HCT116 (cell line): ENCODE data around the gene ARHGEF19. TPM values are rescaled to one million over a fixed set of nuclear protein-coding genes. Genes with fewer than 3 reads are reported as not detected.
A peak's percentile ranks its signal among the peaks of the same experiment; 100 is the strongest.

ENCODE experiments used
- ATAC-seq: fragments of 200-7000 bp; cut with Tn5 transposase; 2 replicates; pipeline ENCODE4 v1.9.1; 2020; ENCODE audit warnings: mild to moderate bottlenecking, moderate library complexity
- BruUV-seq: library from RNA; stranded (reverse); fragments of 400-500 nt; replicated peaks from 2 replicates; lab custom pipeline; 2021; lab: Mats Ljungman, UMichigan
- CTCF ChIA-PET: fragments of 300-600 bp; sonication (Branson Sonifier 250); formaldehyde crosslinking; loops from one replicate; lab custom pipeline; 2021; ENCODE audit warnings: antibody characterized with exemption; lab: Charles Lee
- POLR2A ChIA-PET: fragments of 300-600, 350-600 bp; sonication (Branson Sonifier 250); formaldehyde crosslinking; loops from one replicate; lab custom pipeline; 2021; ENCODE audit warnings: antibody characterized with exemption; lab: Charles Lee
- RAD21 ChIA-PET, 2 experiments: fragments of 300-600 bp; sonication (Branson Sonifier 250); formaldehyde crosslinking; loops; one replicate each; lab custom pipeline; 2023; ENCODE audit warnings: low total read pairs in 2 of 2; ENCODE audit not compliant: uncharacterized antibody in 2 of 2, unreplicated experiment in 2 of 2, low non-redundant PET in 1 of 2; lab: Charles Lee
- DNase-seq: peaks from one replicate; pipeline ENCODE4 v3.0.0-alpha.2; 2010; ENCODE audit warnings: low read depth, low spot score
- H2AFZ ChIP-seq: fragments of 200-600 bp; shearing (Covaris generic), sonication (generic); 2 replicates; pipeline ENCODE4 v1.6.1; 2017; ENCODE audit warnings: low read depth, mixed run types, mixed read lengths, antibody characterized with exemption, low read length; ENCODE audit not compliant: poor library complexity, severe bottlenecking
- H3K27ac ChIP-seq: 2 replicates; pipeline ENCODE4 v1.5.1; 2012; ENCODE audit warnings: low read depth, low read length
- H3K27me3 ChIP-seq: fragments of 200-600 bp; sonication (generic); 2 replicates; pipeline ENCODE4 v1.6.1; 2016; ENCODE audit warnings: mixed run types, low read length, mixed read lengths; ENCODE audit not compliant: insufficient read depth
- H3K36me3 ChIP-seq, 2 experiments: fragments of 200-500 bp in 1 of 2; fragments of 200-600 bp in 1 of 2; sonication (Bioruptor generic) in 1 of 2; sonication (generic) in 1 of 2; 2 replicates each; pipeline versions ENCODE4 v1.5.1 to v1.6.1; 2014 to 2016; ENCODE audit warnings: low read length in 2 of 2, inconsistent platforms in 1 of 2, mixed read lengths in 1 of 2, mixed run types in 1 of 2; ENCODE audit not compliant: insufficient read depth in 2 of 2, control insufficient read depth in 1 of 2
- H3K4me1 ChIP-seq, 2 experiments: fragments of 200-600 bp in 1 of 2; sonication (generic) in 1 of 2; 2 replicates each; pipeline versions ENCODE4 v1.5.1 to v1.6.1; 2012 to 2017; ENCODE audit warnings: low read length in 2 of 2, inconsistent platforms in 1 of 2, mild to moderate bottlenecking in 1 of 2, mixed read lengths in 1 of 2, mixed run types in 1 of 2, moderate library complexity in 1 of 2; ENCODE audit not compliant: insufficient read depth in 2 of 2, control insufficient read depth in 1 of 2
- H3K4me2 ChIP-seq: fragments of 200-600 bp; sonication (generic); 2 replicates; pipeline ENCODE4 v1.6.1; 2017; ENCODE audit warnings: mixed run types, low read length, mixed read lengths
- H3K4me3 ChIP-seq, 2 experiments: fragments of 200-600 bp in 1 of 2; sonication (generic) in 1 of 2; replicated peaks in 1 of 2; 2 replicates each; pipeline ENCODE4 v1.5.1; 2011 to 2016; ENCODE audit warnings: low read length in 2 of 2, control low read depth in 1 of 2, low read depth in 1 of 2, mild to moderate bottlenecking in 1 of 2, mixed read lengths in 1 of 2, mixed run types in 1 of 2
- H3K79me2 ChIP-seq: fragments of 200-600 bp; sonication (generic); 2 replicates; pipeline ENCODE4 v1.6.1; 2017; ENCODE audit warnings: mild to moderate bottlenecking, mixed run types, low read length, moderate library complexity, mixed read lengths; ENCODE audit not compliant: insufficient read depth
- H3K9ac ChIP-seq: fragments of 200-600 bp; sonication (generic); 2 replicates; pipeline ENCODE4 v1.6.1; 2016; ENCODE audit warnings: low read length, mixed read lengths
- H3K9me2 ChIP-seq: fragments of 200-600 bp; sonication (generic), shearing (Covaris generic); 2 replicates; pipeline ENCODE4 v1.6.1; 2017; ENCODE audit warnings: mixed run types, mild to moderate bottlenecking, moderate library complexity; ENCODE audit not compliant: insufficient read depth
- H3K9me3 ChIP-seq, 2 experiments: fragments of 200-500 bp in 1 of 2; fragments of 200-600 bp in 1 of 2; sonication (Bioruptor generic) in 1 of 2; sonication (generic) in 1 of 2; 2 replicates each; pipeline ENCODE4 v1.6.1; 2014 to 2017; ENCODE audit warnings: low read length in 2 of 2, mixed read lengths in 2 of 2, inconsistent platforms in 1 of 2, low read depth in 1 of 2, mild to moderate bottlenecking in 1 of 2, mixed run types in 1 of 2, moderate library complexity in 1 of 2; ENCODE audit not compliant: control insufficient read depth in 1 of 2, insufficient read depth in 1 of 2
- H4K20me1 ChIP-seq: fragments of 200-600 bp; sonication (generic), shearing (Covaris generic); 2 replicates; pipeline ENCODE4 v1.6.1; 2017; ENCODE audit warnings: mixed run types, mild to moderate bottlenecking, moderate library complexity; ENCODE audit not compliant: insufficient read depth
- CEBPB ChIP-seq: IDR thresholded peaks from 2 replicates; pipeline ENCODE4 v1.6.1; 2012; ENCODE audit warnings: low read depth
- EGR1 ChIP-seq: IDR thresholded peaks from 2 replicates; pipeline ENCODE4 v1.6.1; 2012; ENCODE audit warnings: low read depth
- FOSL1 ChIP-seq: IDR thresholded peaks from 2 replicates; pipeline ENCODE4 v1.6.1; 2012; ENCODE audit warnings: low read depth
- JUND ChIP-seq: IDR thresholded peaks from 2 replicates; pipeline ENCODE4 v1.6.1; 2012
- POLR2AphosphoS5 ChIP-seq: IDR thresholded peaks from 2 replicates; pipeline ENCODE4 v1.6.1; 2011; ENCODE audit warnings: mild to moderate bottlenecking, low read depth, low read length, moderate library complexity
- REST ChIP-seq: IDR thresholded peaks from 2 replicates; pipeline ENCODE4 v1.6.1; 2012; ENCODE audit warnings: low read depth
- SP1 ChIP-seq: IDR thresholded peaks from 2 replicates; pipeline ENCODE4 v1.6.1; 2012; ENCODE audit warnings: low read depth
- ZBTB33 ChIP-seq: IDR thresholded peaks from 2 replicates; pipeline ENCODE4 v1.6.1; 2011; ENCODE audit warnings: mild to moderate bottlenecking, low read length, moderate library complexity; ENCODE audit not compliant: insufficient replicate concordance; ENCODE audit errors: extremely low read depth
- intact Hi-C: fragments of 100-400 bp; cut with micrococcal nuclease; formaldehyde crosslinking; loops from 2 replicates; pipeline ENCODE4 v1.10.0; 2022
- total RNA-seq: library from RNA; stranded (reverse); gene quantifications from one replicate; pipeline ENCODE4 v1.2.1, GENCODE V29; 2021; ENCODE audit not compliant: unreplicated experiment

The ARHGEF19 gene
- total RNA-seq, 1 experiment from 2014 or later: 59.7 TPM

- Histone ChIP-seq H3K27ac (peak overlapping the region; percentile 82), H3K36me3 (peaks cover 8 to 27% of the 10 kb centered on the region in 2 experiments; a peak in 1 of 4 replicates), H3K9ac (peak overlapping the region; percentile 90), H3K79me2 (peaks cover 9% of the 10 kb centered on the region; the same call in 1 of the 2 replicates), H4K20me1 (no peaks in the 10 kb centered on the region), H3K9me3 (no peaks in the 10 kb centered on the region), H3K9me2 (no peaks in the 10 kb centered on the region), H2AFZ (no peak overlapping the region), H3K4me1 (peaks cover 19 to 46% of the 10 kb centered on the region in 2 experiments), H3K4me2 (peak overlapping the region; percentile 95), H3K27me3 (no peaks in the 10 kb centered on the region), H3K4me3 (peak overlapping the region; percentile 50 to 73)
- no peak for TF ChIP-seq REST
- TF ChIP-seq FOSL1: no peak
- TF ChIP-seq POLR2AphosphoS5: peak; percentile 56; the same call in 1 of the 2 replicates
- RAD21 ChIA-PET: no interaction called here
- CTCF ChIA-PET: interaction anchor here (1.1 to 1.6 kb wide), 2 partner anchors 17 to 157 kb away, joined by 4 read pairs; no protein-coding TSS in a partner anchor
- DNase-seq (no peak), ATAC-seq (peak; percentile 5)
- TSS peak; percentile 24 for BruUV-seq
- intact Hi-C loops: loop anchor here (1.0 to 2.0 kb wide), 4 partner anchors 10 to 161 kb away; partner anchors contain the start of genes CPLANE2 and SZRD1
- POLR2A ChIA-PET: interaction anchor here (1.1 kb wide), 1 partner anchor 123 kb away, joined by 6 read pairs; no protein-coding TSS in a partner anchor
Measured at GRCh38 chr1:16205891-16206546, 6.4 kb downstream of the ARHGEF19 start.

GRCh38 chr1:16205334-16205671, 7.1 kb downstream of the ARHGEF19 start:
- DNase-seq (no peak), ATAC-seq (no peak)
- no peak overlapping the region; a peak in 1 of 4 replicates for H3K4me3 ChIP-seq
- H3K4me2 ChIP-seq: peak overlapping the region; percentile 95
- H3K9me2 ChIP-seq: no peaks in the 10 kb centered on the region
- H3K27ac ChIP-seq: peak overlapping the region; percentile 82
- no TSS peak for BruUV-seq
- H3K9me3 ChIP-seq: no peaks in the 10 kb centered on the region
- RAD21 ChIA-PET: no interaction called here
- peaks cover 19 to 42% of the 10 kb centered on the region in 2 experiments for H3K4me1 ChIP-seq
- CTCF ChIA-PET: no interaction called here
- no peak overlapping the region for H2AFZ ChIP-seq
- H4K20me1 ChIP-seq: no peaks in the 10 kb centered on the region
- no peaks in the 10 kb centered on the region for H3K27me3 ChIP-seq
- intact Hi-C loops: no loop called here
- peak overlapping the region; percentile 90 for H3K9ac ChIP-seq
- H3K36me3 ChIP-seq: peaks cover 10 to 27% of the 10 kb centered on the region in 2 experiments; a peak in 2 of 4 replicates
- peaks cover 9% of the 10 kb centered on the region; the same call in 1 of the 2 replicates for H3K79me2 ChIP-seq
- POLR2A ChIA-PET: interaction anchor here (0.8 kb wide), 1 partner anchor 11 kb away, joined by 3 read pairs; no protein-coding TSS in a partner anchor
- TF ChIP-seq SP1 (no peak), ZBTB33 (no peak), POLR2AphosphoS5 (no peak), JUND (no peak), EGR1 (no peak), CEBPB (no peak), REST (no peak)
